MM.1S (cell line): ENCODE data around the gene TCF7L2.

ENCODE experiments used
- DNase-seq: peaks from one replicate; pipeline ENCODE4 v3.0.0-alpha.2; 2015
- H2AFZ ChIP-seq: fragments of 300-600 bp; sonication (generic); 2 replicates; pipeline ENCODE4 v1.6.0; 2016; ENCODE audit warnings: antibody characterized with exemption, low read length
- H3F3A ChIP-seq: fragments of 300-600 bp; sonication (generic); 2 replicates; pipeline ENCODE4 v1.6.1; 2016; ENCODE audit warnings: mild to moderate bottlenecking, antibody characterized with exemption, low read length, moderate library complexity, mixed read lengths; ENCODE audit not compliant: insufficient read depth
- H3K27ac ChIP-seq: fragments of 300-600 bp; sonication (generic); 2 replicates; pipeline ENCODE4 v1.5.1; 2016; ENCODE audit warnings: mild to moderate bottlenecking, low read length
- H3K27me3 ChIP-seq: fragments of 300-600 bp; sonication (generic); replicated peaks from 2 replicates; pipeline ENCODE4 v1.6.0; 2016; ENCODE audit warnings: low read length; ENCODE audit not compliant: insufficient read depth
- H3K36me3 ChIP-seq: fragments of 300-600 bp; sonication (generic); replicated peaks from 2 replicates; pipeline ENCODE4 v1.6.1; 2016; ENCODE audit warnings: mild to moderate bottlenecking, low read length, mixed read lengths; ENCODE audit not compliant: insufficient read depth
- H3K4me1 ChIP-seq: fragments of 300-600 bp; sonication (generic); 2 replicates; pipeline ENCODE4 v1.6.1; 2016; ENCODE audit warnings: low read length, mixed read lengths
- H3K4me2 ChIP-seq: fragments of 300-600 bp; sonication (generic); 2 replicates; pipeline ENCODE4 v1.6.0; 2016; ENCODE audit warnings: low read depth, low read length
- H3K4me3 ChIP-seq: fragments of 300-600 bp; sonication (generic); 2 replicates; pipeline ENCODE4 v1.5.1; 2016; ENCODE audit warnings: low read length, mixed read lengths
- H3K79me2 ChIP-seq: fragments of 300-600 bp; sonication (generic); 2 replicates; pipeline ENCODE4 v1.6.1; 2016; ENCODE audit warnings: mixed run types, low read length, mixed read lengths
- H3K9ac ChIP-seq: fragments of 300-600 bp; sonication (generic); 2 replicates; pipeline ENCODE4 v1.6.1; 2016; ENCODE audit warnings: low read length, mixed read lengths
- H3K9me2 ChIP-seq: fragments of 300-600 bp; sonication (generic); replicated peaks from 2 replicates; pipeline ENCODE4 v1.6.1; 2016; ENCODE audit warnings: mild to moderate bottlenecking, low read length, mixed read lengths; ENCODE audit not compliant: insufficient read depth
- H3K9me3 ChIP-seq: fragments of 300-600 bp; sonication (generic); replicated peaks from 2 replicates; pipeline ENCODE4 v1.6.1; 2016; ENCODE audit warnings: mild to moderate bottlenecking, low read length, mixed read lengths; ENCODE audit not compliant: insufficient read depth
- H4K20me1 ChIP-seq: fragments of 300-600 bp; sonication (generic); 2 replicates; pipeline ENCODE4 v1.6.1; 2016; ENCODE audit warnings: mild to moderate bottlenecking, low read length, moderate library complexity, mixed read lengths; ENCODE audit not compliant: insufficient read depth
- EZH2 ChIP-seq: fragments of 300-600 bp; sonication (generic); optimal IDR thresholded peaks from 2 replicates; pipeline ENCODE3; 2017; ENCODE audit warnings: low read depth, mild to moderate bottlenecking, antibody characterized with exemption, low read length, mixed read lengths
- EZH2phosphoT487 ChIP-seq: fragments of 300-600 bp; sonication (generic); IDR thresholded peaks from 2 replicates; pipeline ENCODE4 v1.6.1; 2018; ENCODE audit warnings: antibody characterized with exemption, low read length
- TF ChIP-seq, protein P1 (sequence below): fragments of 300-600 bp; sonication (generic); IDR thresholded peaks from 2 replicates; pipeline ENCODE4 v1.5.1; 2016; ENCODE audit warnings: antibody characterized with exemption, low read length, mixed read lengths

The TCF7L2 gene

DNA sequence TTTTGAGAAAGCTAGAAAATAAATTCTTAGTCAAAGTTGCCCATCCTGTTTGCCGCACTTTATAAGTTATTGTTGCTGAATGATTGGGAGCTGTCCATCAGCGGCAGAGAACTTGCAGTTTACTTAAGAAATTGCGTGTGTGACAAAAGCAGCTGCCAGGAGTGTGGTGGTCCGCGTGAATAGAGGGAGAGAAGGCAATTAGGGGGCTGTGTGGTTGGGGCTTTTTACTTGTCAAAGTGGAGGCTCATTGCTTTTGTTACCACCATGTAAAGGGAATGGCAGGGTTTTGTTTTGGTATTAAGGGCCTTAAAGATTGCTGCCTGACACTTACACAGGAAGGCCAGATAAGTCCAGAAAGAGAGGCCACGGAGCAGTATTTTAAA, 177.8 kb downstream of the TCF7L2 start:
- H3K27me3 ChIP-seq: peaks cover 7% of the 10 kb centered on the region; the same call in 1 of the 2 replicates

DNA sequence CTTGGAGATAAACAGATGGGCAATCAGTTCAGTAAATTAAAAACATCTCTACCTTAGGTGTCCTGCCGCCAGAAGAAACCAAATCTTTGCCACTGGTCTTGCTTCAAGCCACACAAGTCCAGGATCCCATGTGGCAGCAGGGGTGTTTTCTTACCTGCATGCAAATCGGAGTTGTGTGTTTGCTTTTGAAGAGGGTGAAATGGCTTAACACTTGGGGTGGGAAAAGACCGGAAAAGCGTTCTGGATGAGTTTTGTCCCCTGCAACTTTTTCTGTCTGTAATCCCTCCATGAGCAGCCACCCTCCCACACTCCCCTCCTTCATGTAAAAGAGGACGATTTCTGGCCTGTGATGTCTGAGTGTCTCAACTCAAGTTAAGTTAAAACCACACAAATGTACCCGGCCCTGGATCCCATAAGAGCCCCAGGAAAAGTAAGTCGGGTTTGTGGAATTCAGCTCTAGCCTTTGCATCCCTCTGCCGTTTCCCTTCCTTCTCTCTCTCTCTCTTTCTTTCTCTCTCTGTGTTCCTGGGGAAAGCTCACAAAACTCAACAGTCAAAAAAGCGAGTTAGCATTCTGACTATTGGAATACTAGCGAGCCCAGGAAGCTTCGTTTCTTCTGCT, 178.5 kb downstream of the TCF7L2 start:
- no peaks in the 10 kb centered on the region for H3K9me3 ChIP-seq
- no peak overlapping the region for H3K9ac ChIP-seq
- no peak overlapping the region for H3K27ac ChIP-seq
- DNase-seq: no peak
- no peaks in the 10 kb centered on the region for H3K4me1 ChIP-seq
- H3K27me3 ChIP-seq: peaks cover 7% of the 10 kb centered on the region; the same call in 1 of the 2 replicates
- no peak overlapping the region for H2AFZ ChIP-seq
- no peak overlapping the region for H3K4me2 ChIP-seq
- no peaks in the 10 kb centered on the region for H3K36me3 ChIP-seq
- no peaks in the 10 kb centered on the region for H3K79me2 ChIP-seq
- no peak overlapping the region for H3K4me3 ChIP-seq
- no peaks in the 10 kb centered on the region for H3F3A ChIP-seq
- H4K20me1 ChIP-seq: no peaks in the 10 kb centered on the region
- no peak for TF ChIP-seq EZH2
- no peak for TF ChIP-seq EZH2phosphoT487
- TF ChIP-seq, protein P1, sequence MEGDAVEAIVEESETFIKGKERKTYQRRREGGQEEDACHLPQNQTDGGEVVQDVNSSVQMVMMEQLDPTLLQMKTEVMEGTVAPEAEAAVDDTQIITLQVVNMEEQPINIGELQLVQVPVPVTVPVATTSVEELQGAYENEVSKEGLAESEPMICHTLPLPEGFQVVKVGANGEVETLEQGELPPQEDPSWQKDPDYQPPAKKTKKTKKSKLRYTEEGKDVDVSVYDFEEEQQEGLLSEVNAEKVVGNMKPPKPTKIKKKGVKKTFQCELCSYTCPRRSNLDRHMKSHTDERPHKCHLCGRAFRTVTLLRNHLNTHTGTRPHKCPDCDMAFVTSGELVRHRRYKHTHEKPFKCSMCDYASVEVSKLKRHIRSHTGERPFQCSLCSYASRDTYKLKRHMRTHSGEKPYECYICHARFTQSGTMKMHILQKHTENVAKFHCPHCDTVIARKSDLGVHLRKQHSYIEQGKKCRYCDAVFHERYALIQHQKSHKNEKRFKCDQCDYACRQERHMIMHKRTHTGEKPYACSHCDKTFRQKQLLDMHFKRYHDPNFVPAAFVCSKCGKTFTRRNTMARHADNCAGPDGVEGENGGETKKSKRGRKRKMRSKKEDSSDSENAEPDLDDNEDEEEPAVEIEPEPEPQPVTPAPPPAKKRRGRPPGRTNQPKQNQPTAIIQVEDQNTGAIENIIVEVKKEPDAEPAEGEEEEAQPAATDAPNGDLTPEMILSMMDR: no peak
- no peaks in the 10 kb centered on the region for H3K9me2 ChIP-seq

More for the DNA sequence above, 177.8 kb downstream of the TCF7L2 start:
- Histone ChIP-seq H3K4me3 (no peak overlapping the region), H2AFZ (no peak overlapping the region), H3K9ac (no peak overlapping the region), H3K4me1 (no peaks in the 10 kb centered on the region), H3K9me2 (no peaks in the 10 kb centered on the region), H3K79me2 (no peaks in the 10 kb centered on the region), H3K27ac (no peak overlapping the region), H3F3A (no peaks in the 10 kb centered on the region), H3K4me2 (no peak overlapping the region), H3K36me3 (no peaks in the 10 kb centered on the region), H3K9me3 (no peaks in the 10 kb centered on the region), H4K20me1 (no peaks in the 10 kb centered on the region)
- TF ChIP-seq EZH2: no peak
- TF ChIP-seq EZH2phosphoT487: no peak
- TF ChIP-seq, protein P1: no peak
- DNase-seq: no peak

DNA sequence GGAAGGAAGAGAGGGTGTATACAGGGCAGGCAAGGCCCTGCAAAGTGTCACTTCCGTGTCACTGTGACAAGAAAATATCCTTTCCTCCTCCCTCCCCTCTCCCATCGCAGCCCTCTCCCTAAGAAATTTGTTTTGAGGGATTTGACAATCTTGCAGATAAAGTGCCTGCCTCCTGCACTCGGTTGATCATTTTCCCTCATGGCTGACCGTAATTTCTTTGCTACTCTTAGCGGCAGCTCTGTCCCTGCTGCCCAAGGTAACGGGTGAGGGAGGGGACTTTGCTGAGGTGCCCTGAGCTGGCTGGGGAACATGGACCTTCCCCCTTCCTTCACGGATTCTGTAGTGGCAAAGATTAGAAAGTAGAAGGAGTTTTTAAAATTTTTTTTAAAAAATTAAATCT, 179.1 kb downstream of the TCF7L2 start:
- TF ChIP-seq EZH2: no peak
- TF ChIP-seq, protein P1: no peak
- DNase-seq: no peak
- H3F3A ChIP-seq: no peaks in the 10 kb centered on the region
- peaks cover 7% of the 10 kb centered on the region; the same call in 1 of the 2 replicates for H3K27me3 ChIP-seq
- no peak overlapping the region for H3K4me2 ChIP-seq
- H3K27ac ChIP-seq: no peak overlapping the region
- no peaks in the 10 kb centered on the region for H3K9me2 ChIP-seq
- no peaks in the 10 kb centered on the region for H4K20me1 ChIP-seq
- H3K79me2 ChIP-seq: no peaks in the 10 kb centered on the region
- no peak overlapping the region for H2AFZ ChIP-seq
- H3K4me1 ChIP-seq: no peaks in the 10 kb centered on the region
- no peaks in the 10 kb centered on the region for H3K36me3 ChIP-seq
- no peaks in the 10 kb centered on the region for H3K9me3 ChIP-seq
- no peak overlapping the region for H3K9ac ChIP-seq
- H3K4me3 ChIP-seq: no peak overlapping the region
